ENCODE measurements around the gene RHOT2. TPM values are rescaled to one million over a fixed set of nuclear protein-coding genes. Genes with fewer than 3 reads are reported as not detected.

Gene RHOT2
- total and polyA plus RNA-seq, 9 of the 15 experiments (the other 6 are each of a cell fraction or from before 2014, with no cell fraction given): 5.0 to 373 (median 112) TPM

DNA sequence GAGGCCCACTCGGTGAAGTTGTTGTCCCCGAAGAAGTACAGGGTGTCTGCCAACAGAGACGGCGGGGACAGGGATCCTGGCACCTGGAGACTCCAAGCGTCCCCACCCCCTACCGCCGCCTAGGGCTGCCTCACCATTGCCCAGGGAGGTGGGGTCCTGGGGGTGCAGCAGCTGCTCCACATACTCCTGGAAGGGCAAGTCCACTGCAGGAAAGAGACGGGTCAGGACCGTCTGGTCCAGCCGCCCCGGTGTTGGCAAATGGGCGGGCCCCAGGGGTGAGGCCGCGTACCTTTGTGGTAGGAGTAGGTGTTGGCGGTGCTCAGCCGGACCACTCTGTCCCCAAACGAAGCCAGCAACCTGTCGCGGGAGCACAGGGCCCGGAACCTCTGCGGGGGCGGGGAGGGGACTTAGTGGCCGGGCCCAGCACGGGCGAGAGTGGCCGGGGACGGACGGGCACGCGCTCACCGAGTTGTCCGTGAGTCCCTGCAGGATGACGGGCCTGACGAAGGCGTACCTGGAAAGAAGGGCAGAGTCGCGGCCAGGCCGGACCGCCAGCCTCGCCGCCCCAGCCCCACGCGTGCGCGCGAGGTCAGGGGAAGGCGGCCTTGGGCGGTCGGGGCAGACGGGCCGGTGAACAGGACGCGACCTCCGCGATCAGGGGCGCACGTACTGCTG, 15.6 kb downstream of the RHOT2 start (continued):
- TF ChIP-seq, protein P1, sequence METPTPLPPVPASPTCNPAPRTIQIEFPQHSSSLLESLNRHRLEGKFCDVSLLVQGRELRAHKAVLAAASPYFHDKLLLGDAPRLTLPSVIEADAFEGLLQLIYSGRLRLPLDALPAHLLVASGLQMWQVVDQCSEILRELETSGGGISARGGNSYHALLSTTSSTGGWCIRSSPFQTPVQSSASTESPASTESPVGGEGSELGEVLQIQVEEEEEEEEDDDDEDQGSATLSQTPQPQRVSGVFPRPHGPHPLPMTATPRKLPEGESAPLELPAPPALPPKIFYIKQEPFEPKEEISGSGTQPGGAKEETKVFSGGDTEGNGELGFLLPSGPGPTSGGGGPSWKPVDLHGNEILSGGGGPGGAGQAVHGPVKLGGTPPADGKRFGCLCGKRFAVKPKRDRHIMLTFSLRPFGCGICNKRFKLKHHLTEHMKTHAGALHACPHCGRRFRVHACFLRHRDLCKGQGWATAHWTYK (CRISPR knock-in tag; IDR thresholded peaks at IDR 0.05): no peak; the same call in 1 of the 2 replicates
- TF ChIP-seq DPF2 (IDR thresholded peaks at IDR 0.05) (no peak), MBD1 (CRISPR knock-in tag; IDR thresholded peaks at IDR 0.05) (no peak), SRSF3 (IDR thresholded peaks at IDR 0.05; ENCODE audit: insufficient read depth, low read length) (no peak), GTF3C2 (IDR thresholded peaks at IDR 0.05; ENCODE audit: borderline replicate concordance, extremely low read depth, insufficient read length) (no peak), PBX2 (CRISPR knock-in tag; IDR thresholded peaks at IDR 0.05; ENCODE audit: low read depth) (no peak), PBX2 (tag; conservative IDR thresholded peaks at IDR 0.05; ENCODE audit: low read depth) (no peak), NR3C1 (CRISPR knock-in tag; IDR thresholded peaks at IDR 0.05) (no peak)
- TF ChIP-seq, protein P2, sequence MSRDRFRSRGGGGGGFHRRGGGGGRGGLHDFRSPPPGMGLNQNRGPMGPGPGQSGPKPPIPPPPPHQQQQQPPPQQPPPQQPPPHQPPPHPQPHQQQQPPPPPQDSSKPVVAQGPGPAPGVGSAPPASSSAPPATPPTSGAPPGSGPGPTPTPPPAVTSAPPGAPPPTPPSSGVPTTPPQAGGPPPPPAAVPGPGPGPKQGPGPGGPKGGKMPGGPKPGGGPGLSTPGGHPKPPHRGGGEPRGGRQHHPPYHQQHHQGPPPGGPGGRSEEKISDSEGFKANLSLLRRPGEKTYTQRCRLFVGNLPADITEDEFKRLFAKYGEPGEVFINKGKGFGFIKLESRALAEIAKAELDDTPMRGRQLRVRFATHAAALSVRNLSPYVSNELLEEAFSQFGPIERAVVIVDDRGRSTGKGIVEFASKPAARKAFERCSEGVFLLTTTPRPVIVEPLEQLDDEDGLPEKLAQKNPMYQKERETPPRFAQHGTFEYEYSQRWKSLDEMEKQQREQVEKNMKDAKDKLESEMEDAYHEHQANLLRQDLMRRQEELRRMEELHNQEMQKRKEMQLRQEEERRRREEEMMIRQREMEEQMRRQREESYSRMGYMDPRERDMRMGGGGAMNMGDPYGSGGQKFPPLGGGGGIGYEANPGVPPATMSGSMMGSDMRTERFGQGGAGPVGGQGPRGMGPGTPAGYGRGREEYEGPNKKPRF (IDR thresholded peaks at IDR 0.05; ENCODE audit: low read depth, low read length): no peak
- TF ChIP-seq, protein P3, sequence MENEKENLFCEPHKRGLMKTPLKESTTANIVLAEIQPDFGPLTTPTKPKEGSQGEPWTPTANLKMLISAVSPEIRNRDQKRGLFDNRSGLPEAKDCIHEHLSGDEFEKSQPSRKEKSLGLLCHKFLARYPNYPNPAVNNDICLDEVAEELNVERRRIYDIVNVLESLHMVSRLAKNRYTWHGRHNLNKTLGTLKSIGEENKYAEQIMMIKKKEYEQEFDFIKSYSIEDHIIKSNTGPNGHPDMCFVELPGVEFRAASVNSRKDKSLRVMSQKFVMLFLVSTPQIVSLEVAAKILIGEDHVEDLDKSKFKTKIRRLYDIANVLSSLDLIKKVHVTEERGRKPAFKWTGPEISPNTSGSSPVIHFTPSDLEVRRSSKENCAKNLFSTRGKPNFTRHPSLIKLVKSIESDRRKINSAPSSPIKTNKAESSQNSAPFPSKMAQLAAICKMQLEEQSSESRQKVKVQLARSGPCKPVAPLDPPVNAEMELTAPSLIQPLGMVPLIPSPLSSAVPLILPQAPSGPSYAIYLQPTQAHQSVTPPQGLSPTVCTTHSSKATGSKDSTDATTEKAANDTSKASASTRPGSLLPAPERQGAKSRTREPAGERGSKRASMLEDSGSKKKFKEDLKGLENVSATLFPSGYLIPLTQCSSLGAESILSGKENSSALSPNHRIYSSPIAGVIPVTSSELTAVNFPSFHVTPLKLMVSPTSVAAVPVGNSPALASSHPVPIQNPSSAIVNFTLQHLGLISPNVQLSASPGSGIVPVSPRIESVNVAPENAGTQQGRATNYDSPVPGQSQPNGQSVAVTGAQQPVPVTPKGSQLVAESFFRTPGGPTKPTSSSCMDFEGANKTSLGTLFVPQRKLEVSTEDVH (IDR thresholded peaks at IDR 0.05; ENCODE audit: low read depth, partially characterized antibody): no peak

Measured in K562 (cell line).